ENCODE measurements around the gene TULP3.
"Not testable (repeated sequence)": the region's sequence is repeated elsewhere in the genome, so short reads cannot be mapped to it uniquely, and the experiment has no call there.

TULP3 gene, protein sequence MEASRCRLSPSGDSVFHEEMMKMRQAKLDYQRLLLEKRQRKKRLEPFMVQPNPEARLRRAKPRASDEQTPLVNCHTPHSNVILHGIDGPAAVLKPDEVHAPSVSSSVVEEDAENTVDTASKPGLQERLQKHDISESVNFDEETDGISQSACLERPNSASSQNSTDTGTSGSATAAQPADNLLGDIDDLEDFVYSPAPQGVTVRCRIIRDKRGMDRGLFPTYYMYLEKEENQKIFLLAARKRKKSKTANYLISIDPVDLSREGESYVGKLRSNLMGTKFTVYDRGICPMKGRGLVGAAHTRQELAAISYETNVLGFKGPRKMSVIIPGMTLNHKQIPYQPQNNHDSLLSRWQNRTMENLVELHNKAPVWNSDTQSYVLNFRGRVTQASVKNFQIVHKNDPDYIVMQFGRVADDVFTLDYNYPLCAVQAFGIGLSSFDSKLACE

GRCh38 chr12:2890388-2891239, at the start of gene TULP3:
TULP3 (plus strand) TSS chr12:2890891; CDS start chr12:2890948, 57 bp downstream.
- in situ Hi-C loops (cut with HindIII; ENCODE audit: low sequenced_read_pairs): no loop called here

DNA sequence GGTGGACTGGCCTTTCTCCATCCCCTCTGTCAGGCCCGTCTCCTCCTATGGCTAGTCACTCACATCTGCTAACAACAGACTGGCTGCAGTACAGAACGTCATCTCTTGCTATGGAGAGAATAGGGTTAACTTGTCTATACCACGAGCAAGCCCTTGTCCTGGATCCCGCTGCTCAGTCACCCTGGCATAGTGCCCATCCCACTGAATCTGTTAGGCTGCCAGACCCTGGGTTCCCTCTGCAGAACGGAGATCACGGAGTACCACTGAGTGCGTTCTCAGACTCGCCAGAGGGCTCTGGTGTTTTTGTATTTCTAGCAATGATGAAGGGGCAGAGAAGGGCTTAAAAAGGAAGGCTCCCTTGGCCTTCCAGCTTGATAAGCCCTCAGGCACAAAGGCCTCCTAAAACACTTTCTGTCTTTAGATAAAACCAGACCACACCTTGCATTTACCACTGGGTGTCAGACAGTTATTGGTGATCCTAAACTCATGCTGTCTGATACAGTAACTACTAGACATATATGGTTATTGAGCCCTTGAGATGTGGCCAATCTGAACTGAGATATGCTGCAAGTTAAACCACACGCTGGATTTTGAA, 49.5 kb upstream of the TULP3 start:
- in situ Hi-C loops (cut with HindIII; ENCODE audit: low sequenced_read_pairs): no loop called here

DNA sequence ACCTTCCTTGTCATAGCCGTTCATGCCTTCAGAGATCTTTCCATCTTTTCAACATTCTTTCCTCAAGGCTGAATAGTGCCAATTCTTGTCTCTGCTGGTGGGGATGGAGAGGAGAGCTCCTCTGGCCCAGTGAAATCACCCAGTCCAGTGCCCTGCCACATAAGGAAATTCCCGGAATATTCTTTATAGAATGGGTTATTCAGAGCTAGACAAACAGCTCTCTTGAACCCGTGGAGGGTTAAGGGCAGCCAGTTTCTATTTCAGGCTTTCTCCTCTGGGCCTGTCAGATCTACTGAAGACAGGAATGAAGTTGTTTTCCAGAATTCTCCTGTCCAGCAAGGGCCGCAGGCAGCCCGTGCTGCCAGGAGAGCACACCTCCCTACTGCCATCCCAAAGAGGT, 47.7 kb upstream of the TULP3 start:
- in situ Hi-C loops (cut with HindIII; ENCODE audit: low sequenced_read_pairs): no loop called here

DNA sequence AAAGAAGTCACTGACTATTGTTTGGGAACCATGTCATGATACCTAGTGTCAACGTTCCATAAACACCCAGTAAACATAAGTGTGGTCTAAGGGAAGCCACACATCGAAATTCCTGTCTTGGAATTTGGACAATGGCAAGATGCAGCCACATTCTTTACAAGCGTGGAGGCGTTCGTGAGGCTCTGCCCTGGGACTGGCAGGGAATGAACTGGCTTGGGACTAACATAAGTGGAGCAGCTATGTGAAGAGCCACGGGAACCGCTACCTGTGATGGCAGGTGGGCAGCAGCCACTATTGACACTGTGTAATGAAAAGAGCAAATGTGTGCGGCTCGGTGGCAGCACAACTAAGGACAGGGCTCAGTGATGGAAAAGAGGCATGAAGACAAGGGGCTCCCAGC, 45.9 kb upstream of the TULP3 start:
- in situ Hi-C loops (cut with HindIII; ENCODE audit: low sequenced_read_pairs): no loop called here

GRCh38 chr12:2845280-2845679, 45.4 kb upstream of the TULP3 start:
- in situ Hi-C loops (cut with HindIII; ENCODE audit: low sequenced_read_pairs): no loop called here

GRCh38 chr12:2851931-2852330, 38.8 kb upstream of the TULP3 start:
- in situ Hi-C loops (cut with HindIII; ENCODE audit: low sequenced_read_pairs): no loop called here

GRCh38 chr12:2853626-2854025, 37.1 kb upstream of the TULP3 start:
- in situ Hi-C loops (cut with HindIII; ENCODE audit: low sequenced_read_pairs): no loop called here

DNA sequence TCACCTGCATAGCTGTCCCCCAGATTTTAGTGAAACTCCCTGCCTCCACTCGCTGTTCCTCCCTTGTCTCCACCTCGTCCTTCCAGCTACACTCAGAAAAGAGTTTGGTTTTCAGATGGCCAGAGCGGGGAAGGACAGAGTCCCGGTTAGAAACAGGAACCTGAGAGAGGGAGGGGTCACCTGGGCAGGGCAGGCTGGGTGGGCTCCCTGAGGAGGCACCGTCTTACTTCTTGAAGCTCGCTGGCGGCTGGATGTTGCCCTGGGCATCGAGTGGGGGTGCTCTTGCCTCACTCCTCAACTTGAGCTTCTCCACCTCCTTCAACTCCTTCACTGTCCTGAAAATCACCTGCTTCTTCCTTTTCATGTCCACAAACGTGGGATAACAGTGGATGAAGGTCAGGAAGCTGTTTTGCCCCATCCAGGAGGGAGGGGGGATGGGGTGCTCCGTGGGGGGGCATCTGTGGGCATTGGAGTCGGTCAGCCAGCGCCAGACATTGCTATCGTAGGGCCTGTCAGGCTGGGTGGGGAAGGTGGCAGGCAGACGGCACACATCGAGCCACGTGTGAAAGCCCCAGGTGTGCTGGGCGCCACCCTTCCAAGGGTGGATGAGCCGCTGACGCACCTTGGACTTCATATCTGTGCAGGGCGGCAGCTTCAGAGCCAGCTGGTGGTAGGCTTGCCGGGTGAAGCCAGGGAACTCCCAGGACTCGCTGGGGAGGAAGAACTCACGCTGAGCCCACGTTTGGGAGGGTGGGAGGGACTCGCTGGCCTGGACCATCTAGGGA, 35.8 kb upstream of the TULP3 start:
- in situ Hi-C loops (cut with HindIII; ENCODE audit: low sequenced_read_pairs): no loop called here

- in situ Hi-C loops (cut with HindIII; ENCODE audit: low sequenced_read_pairs): no loop called here
Measured at GRCh38 chr12:2855546-2855945, 35.1 kb upstream of the TULP3 start.

DNA sequence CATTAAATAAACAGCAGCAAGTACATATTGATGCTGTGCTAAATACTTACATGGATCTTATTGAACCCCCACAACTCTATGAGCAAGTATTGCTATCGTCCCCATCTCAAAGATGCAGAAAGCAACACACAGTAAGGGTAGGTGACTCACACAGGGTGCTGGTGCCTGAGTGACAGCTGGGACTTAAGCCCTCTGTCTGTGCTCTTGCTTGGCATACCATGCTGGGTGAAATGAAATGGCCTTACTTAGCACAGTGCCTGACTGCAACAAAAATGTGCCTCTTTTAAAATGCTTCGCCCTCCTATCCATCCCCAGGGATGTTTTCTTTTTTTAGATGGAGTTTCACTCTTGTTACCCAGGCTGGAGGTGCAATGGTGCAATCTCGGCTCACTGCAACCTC, 34.6 kb upstream of the TULP3 start:
- in situ Hi-C loops (cut with HindIII; ENCODE audit: low sequenced_read_pairs): no loop called here

GRCh38 chr12:2857021-2857431, 33.7 kb upstream of the TULP3 start, which contains the start of gene TEX52:
TEX52 (minus strand) TSS chr12:2857039; CDS start chr12:2857026, 13 bp downstream.
- in situ Hi-C loops (cut with HindIII; ENCODE audit: low sequenced_read_pairs): no loop called here

- in situ Hi-C loops (cut with HindIII; ENCODE audit: low sequenced_read_pairs): no loop called here
Measured at GRCh38 chr12:2857576-2857975, 33.1 kb upstream of the TULP3 start.

- in situ Hi-C loops (cut with HindIII; ENCODE audit: low sequenced_read_pairs): no loop called here
Measured at GRCh38 chr12:2858334-2858733, 32.4 kb upstream of the TULP3 start.

- in situ Hi-C loops (cut with HindIII; ENCODE audit: low sequenced_read_pairs): no loop called here
Measured at GRCh38 chr12:2858944-2859421, 31.7 kb upstream of the TULP3 start.

DNA sequence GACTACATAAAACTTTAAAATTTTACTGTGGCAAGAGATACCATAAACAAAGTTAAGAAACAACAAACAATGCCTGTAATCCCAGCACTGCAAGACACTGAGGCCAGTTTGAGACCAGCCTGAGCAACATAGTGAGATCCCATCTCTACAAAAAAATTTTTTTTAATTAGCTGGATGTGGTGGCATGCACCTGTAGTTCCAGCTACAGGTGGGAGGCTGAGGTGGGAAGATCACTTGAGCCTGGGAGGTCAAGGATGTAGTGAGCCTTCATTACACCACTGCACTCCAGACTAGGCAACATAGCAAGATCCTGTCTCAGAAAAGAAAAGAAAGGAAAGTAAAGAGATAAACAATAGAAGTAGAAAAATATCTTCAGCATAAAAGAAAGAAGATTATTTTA, 30.5 kb upstream of the TULP3 start:
- in situ Hi-C loops (cut with HindIII; ENCODE audit: low sequenced_read_pairs): loop anchor here (5.0 kb wide), 1 partner anchor 72 kb away; no protein-coding TSS in a partner anchor

DNA sequence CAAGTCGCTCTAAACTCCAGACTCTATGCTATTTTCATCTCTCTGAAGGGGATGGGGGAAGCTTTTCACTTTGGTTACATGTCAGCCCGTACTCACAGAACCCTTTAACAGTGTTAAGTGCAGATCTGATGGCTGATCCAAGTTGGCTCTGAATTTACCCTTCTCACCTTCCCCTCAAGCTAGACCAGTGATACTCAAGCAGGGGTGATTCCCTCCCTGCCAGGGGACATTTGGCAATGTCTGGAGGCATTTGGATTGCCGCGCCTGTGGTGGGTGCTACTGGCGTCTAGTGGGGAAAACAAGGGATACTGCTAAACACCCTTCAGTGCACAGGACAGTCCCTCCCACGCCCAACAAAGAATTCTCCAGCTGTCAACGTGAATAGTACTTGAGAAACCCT, 27.8 kb upstream of the TULP3 start:
- in situ Hi-C loops (cut with HindIII; ENCODE audit: low sequenced_read_pairs): loop anchor here (5.0 kb wide), 1 partner anchor 69 kb away; no protein-coding TSS in a partner anchor

DNA sequence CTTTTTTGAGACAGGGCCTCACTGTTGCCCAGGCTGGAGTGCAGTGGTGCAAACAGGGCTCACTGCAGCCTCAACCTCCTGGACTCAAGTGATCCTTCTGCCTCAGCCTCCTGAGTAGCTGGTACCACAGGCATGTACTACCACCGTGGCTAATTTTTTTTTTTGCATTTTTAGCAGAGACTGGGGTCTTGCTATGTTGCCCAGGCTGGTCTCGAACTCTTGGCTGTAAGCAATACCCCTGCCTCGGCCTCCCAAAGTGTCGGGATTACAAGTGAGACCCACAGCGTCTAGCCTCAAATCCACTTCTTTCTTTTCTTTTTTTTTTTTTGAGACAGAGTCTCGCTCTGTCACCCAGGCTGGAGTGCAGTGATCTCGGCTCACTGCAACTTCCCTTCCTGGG, 27.3 kb upstream of the TULP3 start:
- in situ Hi-C loops (cut with HindIII; ENCODE audit: low sequenced_read_pairs): loop anchor here (5.0 kb wide), 1 partner anchor 69 kb away; no protein-coding TSS in a partner anchor

- in situ Hi-C loops (cut with HindIII; ENCODE audit: low sequenced_read_pairs): loop anchor here (5.0 kb wide), 1 partner anchor 68 kb away; no protein-coding TSS in a partner anchor
Measured at GRCh38 chr12:2864198-2864597, 26.5 kb upstream of the TULP3 start.

- in situ Hi-C loops (cut with HindIII; ENCODE audit: low sequenced_read_pairs): not testable (repeated sequence)
Measured at GRCh38 chr12:2868986-2869632, 21.6 kb upstream of the TULP3 start.
